Heart left ventricle (tissue), 16 donors: ENCODE data around the gene PRKAR1B. TPM values are rescaled to one million over a fixed set of nuclear protein-coding genes. Genes with fewer than 3 reads are reported as not detected.

Source experiments
- ATAC-seq, 4 donors: fragments of 200-7000 bp; cut with Tn5 transposase; one replicate each; pipeline ENCODE4 v1.9.1; 2020 to 2022; ENCODE audit warnings: moderate library complexity in 4 of 4, mild to moderate bottlenecking in 3 of 4, moderate number of reproducible peaks in 1 of 4
- DNase-seq, 5 donors: peaks; one replicate each; pipeline ENCODE4 v3.0.0-alpha.2; 2020
- H3K27ac ChIP-seq, 12 donors: fragments of 200-600 bp; sonication (generic) in 4 of 12; one replicate each; pipeline versions ENCODE4 v1.5.0 to v1.8.0; 2016 to 2022; ENCODE audit warnings: mild to moderate bottlenecking in 2 of 12
- H3K27me3 ChIP-seq, 9 donors: fragments of 200-600 bp; sonication (generic) in 2 of 9; one replicate each; pipeline versions ENCODE4 v1.5.1 to v1.8.0; 2016 to 2022; ENCODE audit warnings: mild to moderate bottlenecking in 3 of 9
- H3K36me3 ChIP-seq, 9 donors: fragments of 200-600 bp; sonication (generic) in 2 of 9; one replicate each; pipeline versions ENCODE4 v1.5.0 to v1.8.0; 2018 to 2022; ENCODE audit warnings: mild to moderate bottlenecking in 2 of 9
- H3K4me1 ChIP-seq, 12 donors: fragments of 200-600 bp; sonication (generic) in 4 of 12; one replicate each; pipeline versions ENCODE4 v1.5.0 to v1.8.0; 2016 to 2022; ENCODE audit warnings: mild to moderate bottlenecking in 3 of 12
- H3K4me3 ChIP-seq, 12 donors: fragments of 200-600 bp; sonication (generic) in 4 of 12; one replicate each; pipeline versions ENCODE4 v1.5.0 to v1.8.0; 2017 to 2022; ENCODE audit warnings: mild to moderate bottlenecking in 9 of 12, moderate library complexity in 4 of 12
- H3K9me3 ChIP-seq, 12 donors: fragments of 200-600 bp; sonication (generic) in 4 of 12; one replicate each; pipeline versions ENCODE4 v1.5.0 to v1.8.0; 2016 to 2022; ENCODE audit warnings: mild to moderate bottlenecking in 1 of 12
- POLR2A ChIP-seq, 2 donors: fragments of 450-650 bp; IDR thresholded peaks; one replicate each; pipeline ENCODE4 v1.6.1; 2017; ENCODE audit warnings: antibody characterized with exemption in 2 of 2, mild to moderate bottlenecking in 2 of 2, moderate library complexity in 2 of 2
- WGBS, 4 donors: extraction: QIAGEN DNeasy Blood & Tissue Kit in 2 of 4; methylation state at CpG; one replicate each; pipeline versions ENCODE4 v1.1.5 to v1.1.7; 2013 to 2018; 5-methylcytosine and 5-hydroxymethylcytosine counted together
- intact Hi-C, 10 donors: fragments of 100-400 bp; cut with DNase I; formaldehyde crosslinking; loops; one replicate each; pipeline versions ENCODE4 v1.11.1 to v1.14.2; 2022
- polyA plus RNA-seq, 2 donors: library from polyadenylated mRNA; stranded (reverse); fragments of 200-250 nt; gene quantifications; one replicate each; pipeline ENCODE4 v1.2.3, GENCODE V29; 2013
- total RNA-seq, 9 donors: library from RNA; depleted of rRNA in 2 of 9; stranded (reverse); fragments of >200 nt in 2 of 9; fragmentation: NEBNext Ultra II Directional in 3 of 9; extraction: Animal tissue kit (Norgen Biotek cat#: 25700) in 3 of 9; gene quantifications; one replicate each; pipeline versions ENCODE4 v1.1.0 to v1.2.4, GENCODE V29; 2016 to 2023
- TF ChIP-seq, protein P1 (sequence below), 12 donors: fragments of 200-600 bp; sonication (generic) in 4 of 12; IDR thresholded peaks; one replicate each; pipeline versions ENCODE4 v1.5.0 to v1.8.0; 2018 to 2022; ENCODE audit warnings: antibody characterized with exemption in 12 of 12, mild to moderate bottlenecking in 5 of 12
- donor health status: ischemic (EF 13 %, LVEDD 7.1; RV severe dilation, severe dysfunction).
- donor health status: healthy with polysubstance abuse.
- donor health status: DM: no; HTN: yes; CAD: no.
- donor health status: DM: no; HTN: no; CAD: no.
- donor health status: ischemic (EF 25% LVEDD 6.9; RV normal size, moderate dysfunction).
- donor health status: ischemic (EF 25% LVEDD 5.7; RV mildly dilated, moderate dysfunction).
- donor health status: healthy.
- donor health status: DM: yes; HTN: yes; CAD: no.
- donor health status: ischemic (EF 35%, LVEDD 5.7; RV mildly dilated, moderate dysfunction).
- donor health status: nonischemic (EF 11% LVEDD 7.7; RV severe dilation, severe dysfunction).
- donor health status: DM: yes; HTN: yes; CAD: no.
- donor health status: PGD.
- donor health status: ischemic (EF 29% LVEDD 5.4; RV normal size, mild dysfunction).
- donor health status: nonischemic (EF 23%, LVEDD 6.1; RV moderate dilation, normal function).

PRKAR1B gene
- total and polyA plus RNA-seq, 11 donors = 4.1 to 22.2 (median 17.9) TPM

DNA sequence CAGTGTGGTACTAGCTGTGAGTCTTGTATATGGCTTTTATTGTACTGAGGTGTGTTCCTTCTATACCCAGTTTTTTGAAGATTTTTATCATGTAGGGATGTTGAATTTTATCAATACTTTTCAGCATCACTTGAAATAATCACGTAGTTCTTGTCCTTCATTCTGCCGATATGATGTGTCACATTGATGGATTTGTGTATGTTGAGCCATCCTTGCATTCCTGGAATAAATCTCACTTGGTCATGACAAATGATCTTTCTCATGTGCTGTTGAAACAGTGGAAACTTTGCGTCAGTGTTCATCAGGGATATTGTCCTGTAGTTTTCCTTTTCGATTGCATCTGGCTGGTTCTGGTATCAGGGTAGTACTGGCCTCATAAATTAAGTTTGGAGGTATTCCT, 7.1 kb upstream of the PRKAR1B start:
- Histone ChIP-seq H3K27ac (no peak overlapping the region), H3K4me3 (no peak overlapping the region), H3K4me1 (peaks cover 0 to 46% (median 24%) of the 10 kb centered on the region in 12 donors), H3K27me3 (no peaks in the 10 kb centered on the region), H3K36me3 (peaks cover 0 to 41% (median 7%) of the 10 kb centered on the region in 9 donors), H3K9me3 (peaks cover 0 to 17% (median 9%) of the 10 kb centered on the region in 12 donors)
- whole genome bisulfite sequencing, 4 donors = 98 to 99% (median 99%) methylated on average over 4 of the region's 4 CpGs
- no peak for DNase-seq
- intact Hi-C loops = loop anchor here in 7 of 10 donors (5.0 to 10.0 kb wide), 5 partner anchors 67 to 402 kb away; no protein-coding TSS in a partner anchor
- TF ChIP-seq, protein P1, sequence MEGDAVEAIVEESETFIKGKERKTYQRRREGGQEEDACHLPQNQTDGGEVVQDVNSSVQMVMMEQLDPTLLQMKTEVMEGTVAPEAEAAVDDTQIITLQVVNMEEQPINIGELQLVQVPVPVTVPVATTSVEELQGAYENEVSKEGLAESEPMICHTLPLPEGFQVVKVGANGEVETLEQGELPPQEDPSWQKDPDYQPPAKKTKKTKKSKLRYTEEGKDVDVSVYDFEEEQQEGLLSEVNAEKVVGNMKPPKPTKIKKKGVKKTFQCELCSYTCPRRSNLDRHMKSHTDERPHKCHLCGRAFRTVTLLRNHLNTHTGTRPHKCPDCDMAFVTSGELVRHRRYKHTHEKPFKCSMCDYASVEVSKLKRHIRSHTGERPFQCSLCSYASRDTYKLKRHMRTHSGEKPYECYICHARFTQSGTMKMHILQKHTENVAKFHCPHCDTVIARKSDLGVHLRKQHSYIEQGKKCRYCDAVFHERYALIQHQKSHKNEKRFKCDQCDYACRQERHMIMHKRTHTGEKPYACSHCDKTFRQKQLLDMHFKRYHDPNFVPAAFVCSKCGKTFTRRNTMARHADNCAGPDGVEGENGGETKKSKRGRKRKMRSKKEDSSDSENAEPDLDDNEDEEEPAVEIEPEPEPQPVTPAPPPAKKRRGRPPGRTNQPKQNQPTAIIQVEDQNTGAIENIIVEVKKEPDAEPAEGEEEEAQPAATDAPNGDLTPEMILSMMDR (IDR thresholded peaks at IDR 0.05) = no peak
- no peak for TF ChIP-seq POLR2A (IDR thresholded peaks at IDR 0.05)
- ATAC-seq = no peak

DNA sequence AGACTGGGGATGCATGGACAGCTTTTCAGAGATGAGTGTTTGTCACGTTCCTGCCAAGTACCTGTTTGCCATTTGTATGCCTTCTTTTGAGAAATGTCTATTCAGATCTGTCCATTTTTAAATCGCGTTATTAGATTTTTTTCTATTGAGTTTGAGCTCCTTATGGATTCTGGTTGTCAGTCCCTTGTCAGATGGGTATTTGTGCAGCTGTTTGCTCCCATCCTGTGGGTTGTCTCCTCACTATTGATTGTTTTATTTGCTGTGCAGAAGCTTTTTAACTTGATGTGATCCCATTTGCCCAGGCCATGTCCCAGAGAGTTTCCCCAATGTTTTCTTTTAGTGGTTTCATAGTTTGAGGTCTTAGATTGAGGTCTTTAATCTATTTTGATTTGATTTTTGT, 5.5 kb upstream of the PRKAR1B start:
- peaks cover 0 to 17% (median 9%) of the 10 kb centered on the region in 12 donors for H3K9me3 ChIP-seq

DNA sequence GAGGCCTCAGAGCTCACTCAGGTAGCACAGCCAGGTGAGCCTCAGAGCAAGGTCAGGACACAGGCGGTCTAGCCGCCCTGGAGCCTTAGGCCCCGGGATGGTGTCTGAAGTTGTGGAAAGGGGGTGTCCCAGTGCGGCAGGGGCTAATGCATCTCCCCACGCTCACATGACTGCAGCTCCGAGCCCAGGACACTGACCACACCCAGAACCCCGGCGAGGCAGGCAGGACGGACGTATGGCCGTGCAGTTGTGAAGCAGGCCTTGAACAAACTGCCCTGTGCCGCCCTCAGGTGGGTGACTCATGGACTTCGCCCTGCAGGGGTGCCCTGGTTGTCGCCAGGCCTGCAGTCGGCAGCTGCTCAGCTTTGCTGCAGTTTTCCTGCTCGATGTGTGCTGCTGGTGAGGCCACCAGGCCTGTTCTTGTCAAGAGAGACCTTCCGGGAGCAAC, 5.0 kb upstream of the PRKAR1B start:
- Histone ChIP-seq H3K27ac (peak overlapping the region; percentile 29 to 93 (median 84)), H3K36me3 (peaks cover 0 to 43% (median 7%) of the 10 kb centered on the region in 9 donors), H3K9me3 (peaks cover 0 to 17% (median 9%) of the 10 kb centered on the region in 12 donors), H3K27me3 (no peaks in the 10 kb centered on the region), H3K4me3 (no peak overlapping the region), H3K4me1 (peaks cover 3 to 41% (median 25%) of the 10 kb centered on the region in 12 donors)
- intact Hi-C loops = loop anchor here in 8 of 10 donors (1.0 to 10.0 kb wide), 7 partner anchors 65 to 400 kb away; no protein-coding TSS in a partner anchor
- DNase-seq = peak; percentile 48 to 81 (median 75)
- TF ChIP-seq, protein P1 (IDR thresholded peaks at IDR 0.05) = peak in 10 of 12 donors; percentile 22 to 62 (median 46)
- TF ChIP-seq POLR2A (IDR thresholded peaks at IDR 0.05) = no peak
- 41 to 62% (median 53%) methylated on average over 13 to 17 of the region's 17 CpGs for WGBS, 4 donors
- peak; percentile 77 to 87 (median 80) for ATAC-seq

More for the DNA sequence above, 5.5 kb upstream of the PRKAR1B start:
- no peak overlapping the region for H3K4me3 ChIP-seq
- H3K4me1 ChIP-seq = peaks cover 3 to 42% (median 25%) of the 10 kb centered on the region in 12 donors
- H3K36me3 ChIP-seq = peaks cover 0 to 43% (median 7%) of the 10 kb centered on the region in 9 donors
- H3K27me3 ChIP-seq = no peaks in the 10 kb centered on the region
- ATAC-seq (no peak), DNase-seq (no peak)
- 76 to 86% (median 83%) methylated on average over 3 of the region's 3 CpGs for WGBS, 4 donors
- intact Hi-C loops = loop anchor here in 8 of 10 donors (1.0 to 10.0 kb wide), 7 partner anchors 65 to 400 kb away; no protein-coding TSS in a partner anchor
- TF ChIP-seq, protein P1 (IDR thresholded peaks at IDR 0.05) = no peak
- no peak for TF ChIP-seq POLR2A (IDR thresholded peaks at IDR 0.05)
- peak overlapping the region in 10 of 12 donors; percentile 11 to 93 (median 84) for H3K27ac ChIP-seq

DNA sequence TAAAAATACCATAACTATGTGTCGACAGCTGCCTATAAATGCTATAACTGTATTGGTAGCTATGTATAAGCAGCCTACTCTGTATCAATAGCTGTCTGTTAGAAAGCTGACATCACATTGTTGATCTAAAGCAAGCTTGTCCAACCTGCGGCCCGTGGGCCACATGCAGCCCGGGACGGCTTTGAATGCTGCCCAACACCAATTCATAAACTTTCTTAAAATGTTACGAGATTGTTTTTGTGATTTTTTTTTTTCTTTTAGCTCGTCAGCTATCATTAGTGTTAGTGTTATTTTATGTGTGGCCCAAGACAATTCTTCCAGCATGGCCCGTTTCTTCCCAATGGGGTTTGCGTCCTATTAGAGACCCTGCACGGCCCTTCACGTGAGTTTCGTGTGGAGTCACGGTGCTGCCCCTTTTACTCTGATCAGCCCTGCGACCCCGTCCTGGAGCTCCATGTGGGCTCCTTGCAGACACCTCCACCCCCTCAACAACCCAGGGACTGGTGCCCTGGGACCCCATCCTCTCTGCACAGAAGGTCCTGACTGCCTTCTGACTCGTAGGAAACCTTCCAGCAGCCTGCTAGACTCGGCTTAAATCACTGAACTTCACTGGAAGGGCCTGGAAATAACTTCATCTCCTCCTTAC, 4.5 kb upstream of the PRKAR1B start:
- Histone ChIP-seq H3K27ac (peak overlapping the region in 11 of 12 donors; percentile 35 to 93 (median 85)), H3K27me3 (no peaks in the 10 kb centered on the region), H3K4me1 (peaks cover 3 to 41% (median 25%) of the 10 kb centered on the region in 12 donors), H3K4me3 (peak overlapping the region in 1 of 12 donors; percentile 13), H3K9me3 (peaks cover 0 to 17% (median 9%) of the 10 kb centered on the region in 12 donors), H3K36me3 (peaks cover 0 to 43% (median 7%) of the 10 kb centered on the region in 9 donors)
- 71 to 77% (median 73%) methylated on average over 17 of the region's 17 CpGs for WGBS, 4 donors
- ATAC-seq (peak in 1 of 4 donors; percentile 3), DNase-seq (no peak)
- intact Hi-C loops = loop anchor here in 8 of 10 donors (1.0 to 10.0 kb wide), 7 partner anchors 64 to 399 kb away; no protein-coding TSS in a partner anchor
- TF ChIP-seq POLR2A (IDR thresholded peaks at IDR 0.05) = no peak
- TF ChIP-seq, protein P1 (IDR thresholded peaks at IDR 0.05) = no peak
